HepG2 (cell line): Measurements from ENCODE around the gene TAF1B. TPM values are rescaled to one million over a fixed set of nuclear protein-coding genes. Genes with fewer than 3 reads are reported as not detected.

Experiments used
- CC2D1A ChIP-seq: sonication (generic); formaldehyde crosslinking; IDR thresholded peaks from 2 replicates; pipeline ENCODE4 v1.8.1; 2023; ENCODE audit warnings: mild to moderate bottlenecking, missing genetic modification reagents
- FLYWCH1 ChIP-seq: sonication (generic); formaldehyde crosslinking; IDR thresholded peaks from 2 replicates; pipeline ENCODE4 v1.8.1; 2023; ENCODE audit warnings: mild to moderate bottlenecking, missing genetic modification reagents
- FOXK1 ChIP-seq: sonication (generic); formaldehyde crosslinking; IDR thresholded peaks from 2 replicates; pipeline ENCODE4 v1.4.0; 2020; ENCODE audit warnings: low read depth, missing genetic modification reagents, borderline replicate concordance
- FOXO1 ChIP-seq: sonication (generic); formaldehyde crosslinking; IDR thresholded peaks from 2 replicates; pipeline ENCODE4 v1.4.0; 2020; ENCODE audit warnings: missing genetic modification reagents
- FOXP1 ChIP-seq, 2 experiments: fragments of 450-650 bp in 1 of 2; IDR thresholded peaks; 2 replicates each; pipeline ENCODE4 v1.6.1; 2017 to 2018; ENCODE audit warnings: antibody characterized with exemption in 1 of 2
- HIVEP1 ChIP-seq: sonication (generic); formaldehyde crosslinking; IDR thresholded peaks from 2 replicates; pipeline ENCODE4 v1.4.0; 2020; ENCODE audit warnings: mild to moderate bottlenecking, missing genetic modification reagents
- HMGA1 ChIP-seq: sonication (generic); formaldehyde crosslinking; conservative IDR thresholded peaks from 2 replicates; pipeline ENCODE4 v1.4.0; 2020; ENCODE audit warnings: missing genetic modification reagents
- MXD1 ChIP-seq: sonication (generic); formaldehyde crosslinking; IDR thresholded peaks from 2 replicates; pipeline ENCODE4 v1.4.0; 2020; ENCODE audit warnings: mild to moderate bottlenecking, missing genetic modification reagents
- MXI1 ChIP-seq: IDR thresholded peaks from 3 replicates; pipeline ENCODE4 v1.6.1; 2012; ENCODE audit warnings: low read depth, low read length, inconsistent platforms, borderline replicate concordance
- NR2C2 ChIP-seq: sonication (generic); formaldehyde crosslinking; IDR thresholded peaks from 2 replicates; pipeline ENCODE4 v1.4.0; 2020; ENCODE audit warnings: missing genetic modification reagents, mild to moderate bottlenecking, moderate library complexity, borderline replicate concordance
- PREB ChIP-seq: sonication (generic); formaldehyde crosslinking; IDR thresholded peaks from 2 replicates; pipeline ENCODE4 v1.4.0; 2020; ENCODE audit warnings: missing genetic modification reagents
- TAF1 ChIP-seq: sonication (generic); formaldehyde crosslinking; IDR thresholded peaks from 2 replicates; pipeline ENCODE4 v1.4.0; 2020; ENCODE audit warnings: missing genetic modification reagents
- TGIF2 ChIP-seq: IDR thresholded peaks from 2 replicates; pipeline ENCODE4 v1.6.1; 2016; ENCODE audit warnings: control low read depth, missing compliant biosample characterization
- TOE1 ChIP-seq: sonication (generic); formaldehyde crosslinking; IDR thresholded peaks from 2 replicates; pipeline ENCODE4 v1.4.0; 2020; ENCODE audit warnings: mild to moderate bottlenecking, missing genetic modification reagents
- TSC22D2 ChIP-seq: sonication (generic); formaldehyde crosslinking; IDR thresholded peaks from 2 replicates; pipeline ENCODE4 v1.5.1; 2020; ENCODE audit warnings: missing genetic modification reagents, mild to moderate bottlenecking, borderline replicate concordance
- ZBTB34 ChIP-seq: sonication (generic); formaldehyde crosslinking; IDR thresholded peaks from 2 replicates; pipeline ENCODE4 v1.8.0; 2022; ENCODE audit warnings: mild to moderate bottlenecking, missing genetic modification reagents
- ZBTB8A ChIP-seq: sonication (generic); formaldehyde crosslinking; IDR thresholded peaks from 2 replicates; pipeline ENCODE4 v1.4.0; 2020; ENCODE audit warnings: mild to moderate bottlenecking, low read depth, missing genetic modification reagents, borderline replicate concordance
- ZMAT3 ChIP-seq: sonication (generic); formaldehyde crosslinking; conservative IDR thresholded peaks from 2 replicates; pipeline ENCODE4 v1.7.0; 2021; ENCODE audit warnings: missing genetic modification reagents
- ZMYM2 ChIP-seq: sonication (generic); formaldehyde crosslinking; IDR thresholded peaks from 2 replicates; pipeline ENCODE4 v1.8.0; 2022; ENCODE audit warnings: mild to moderate bottlenecking, missing genetic modification reagents
- ZNF160 ChIP-seq: sonication (generic); formaldehyde crosslinking; IDR thresholded peaks from 2 replicates; pipeline ENCODE4 v1.8.0; 2022; ENCODE audit warnings: mild to moderate bottlenecking, inconsistent platforms, missing genetic modification reagents
- ZNF17 ChIP-seq: sonication (generic); formaldehyde crosslinking; IDR thresholded peaks from 2 replicates; pipeline ENCODE4 v1.5.0; 2020; ENCODE audit warnings: mild to moderate bottlenecking, missing genetic modification reagents
- ZNF263 ChIP-seq: sonication (generic); formaldehyde crosslinking; IDR thresholded peaks from 2 replicates; pipeline ENCODE4 v1.4.0; 2020; ENCODE audit warnings: missing genetic modification reagents
- ZNF34 ChIP-seq: sonication (generic); formaldehyde crosslinking; IDR thresholded peaks from 2 replicates; pipeline ENCODE4 v1.4.0; 2020; ENCODE audit warnings: mild to moderate bottlenecking, missing genetic modification reagents, borderline replicate concordance
- ZNF547 ChIP-seq: sonication (generic); formaldehyde crosslinking; IDR thresholded peaks from 2 replicates; pipeline ENCODE4 v1.5.1; 2020; ENCODE audit warnings: mild to moderate bottlenecking, missing genetic modification reagents
- ZNF597 ChIP-seq: sonication (generic); formaldehyde crosslinking; IDR thresholded peaks from 2 replicates; pipeline ENCODE4 v1.5.0; 2020; ENCODE audit warnings: missing genetic modification reagents
- ZNF776 ChIP-seq: sonication (generic); formaldehyde crosslinking; IDR thresholded peaks from 2 replicates; pipeline ENCODE4 v1.4.0; 2020; ENCODE audit warnings: mild to moderate bottlenecking, missing genetic modification reagents
- polyA plus RNA-seq, 8 experiments: library from polyadenylated mRNA; depleted of rRNA in 3 of 8; stranded (reverse) in 7 of 8; unstranded in 1 of 8; fragments of >200 nt; fragmentation: Illumina TruSeq in 4 of 8; extraction: Trizol in 4 of 8; gene quantifications; 2 replicates each; pipeline versions ENCODE4 v1.2.1 to v1.2.3, GENCODE V29; 2011 to 2016; ENCODE audit warnings: low read depth in 4 of 8, missing spikeins in 1 of 8, mixed read lengths in 1 of 8; ENCODE audit not compliant: insufficient read depth in 1 of 8
- total RNA-seq, 5 experiments: library from RNA; depleted of rRNA; stranded (reverse); fragments of >200 nt; fragmentation: Illumina TruSeq; extraction: Trizol; gene quantifications; 2 replicates each; pipeline ENCODE4 v1.2.3, GENCODE V29; 2016; ENCODE audit warnings: low read depth in 1 of 5

The TAF1B gene
- total and polyA plus RNA-seq, 2 of the 13 experiments (the other 11 are each of a cell fraction or from before 2014, with no cell fraction given), result 13.3 to 27.7 TPM

- TF ChIP-seq ZNF597 (CRISPR knock-in tag) (no peak), MXI1 (0 out of 3 replicates have a peak, but pooled peaks have one; percentile 29), FOXK1 (CRISPR knock-in tag) (no peak), ZNF160 (0 out of 2 replicates have a peak, but pooled peaks have one; percentile 23), HIVEP1 (CRISPR knock-in tag) (no peak), ZNF34 (CRISPR knock-in tag) (no peak), ZBTB34 (CRISPR knock-in tag) (0 out of 2 replicates have a peak, but pooled peaks have one; percentile 21), PREB (CRISPR knock-in tag) (no peak), ZMAT3 (CRISPR knock-in tag) (no peak; the same call in 1 of the 2 replicates), ZNF547 (CRISPR knock-in tag) (peak; percentile 69), ZNF17 (CRISPR knock-in tag) (no peak), ZNF263 (no peak), MXD1 (CRISPR knock-in tag) (no peak), ZMYM2 (peak; percentile 67; the same call in 1 of the 2 replicates), FOXP1 (IDR thresholded peaks at IDR 0.05) (no peak), FOXP1 (CRISPR knock-in tag; IDR thresholded peaks at IDR 0.05) (no peak), TOE1 (no peak), HMGA1 (CRISPR knock-in tag) (no peak), CC2D1A (CRISPR knock-in tag) (no peak), TGIF2 (no peak), ZNF776 (no peak), TAF1 (CRISPR knock-in tag) (peak; percentile 22; the same call in 1 of the 2 replicates), FOXO1 (no peak), NR2C2 (CRISPR knock-in tag) (no peak), ZBTB8A (no peak), TSC22D2 (CRISPR knock-in tag) (no peak), FLYWCH1 (CRISPR knock-in tag) (no peak)
These were observed 42.1 kb upstream of the TAF1B start (continued) for GRCh38 chr2:9800975-9801726.
